Activated naive CD4-positive, alpha-beta T cell treated with anti-CD3 and anti-CD28 coated beads for 36 hours (primary cell): ENCODE data around the gene MILR1. TPM values are rescaled to one million over a fixed set of nuclear protein-coding genes. Genes with fewer than 3 reads are reported as not detected.
A peak's percentile ranks its signal among the peaks of the same experiment; 100 is the strongest.

Experiments used
- CTCF ChIA-PET: fragments of 350-600 bp; sonication (Branson Sonifier 250); formaldehyde crosslinking; loops from one replicate; lab custom pipeline; 2021; ENCODE audit warnings: antibody characterized with exemption; lab: Charles Lee
- DNase-seq: peaks from one replicate; pipeline ENCODE4 v3.0.0-alpha.2; 2020
- H3K27ac Mint-ChIP-seq: one replicate; pipeline ENCODE4 v1.8.0; 2021; ENCODE audit warnings: mild to moderate bottlenecking, mixed read lengths
- H3K27me3 Mint-ChIP-seq: one replicate; pipeline ENCODE4 v1.8.0; 2021; ENCODE audit warnings: low read depth, mixed read lengths
- H3K36me3 Mint-ChIP-seq: one replicate; pipeline ENCODE4 v1.8.0; 2021; ENCODE audit warnings: low read depth, mixed read lengths
- H3K4me1 Mint-ChIP-seq: one replicate; pipeline ENCODE4 v1.8.0; 2021; ENCODE audit warnings: low read depth, mixed read lengths
- H3K4me3 Mint-ChIP-seq: one replicate; pipeline ENCODE4 v1.8.0; 2021; ENCODE audit warnings: mild to moderate bottlenecking, moderate library complexity, mixed read lengths
- H3K9me3 Mint-ChIP-seq: one replicate; pipeline ENCODE4 v1.8.0; 2021; ENCODE audit warnings: mixed read lengths
- intact Hi-C: fragments of 100-400 bp; cut with micrococcal nuclease; formaldehyde crosslinking; loops from one replicate; pipeline ENCODE4 v1.15.1; 2023
- total RNA-seq, 2 experiments: library from RNA; stranded (reverse); gene quantifications; one replicate each; pipeline ENCODE4 v1.2.3, GENCODE V29; 2021

The MILR1 gene
- total RNA-seq, 2 experiments from 2014 or later: 0.31 to 0.42 TPM

DNA sequence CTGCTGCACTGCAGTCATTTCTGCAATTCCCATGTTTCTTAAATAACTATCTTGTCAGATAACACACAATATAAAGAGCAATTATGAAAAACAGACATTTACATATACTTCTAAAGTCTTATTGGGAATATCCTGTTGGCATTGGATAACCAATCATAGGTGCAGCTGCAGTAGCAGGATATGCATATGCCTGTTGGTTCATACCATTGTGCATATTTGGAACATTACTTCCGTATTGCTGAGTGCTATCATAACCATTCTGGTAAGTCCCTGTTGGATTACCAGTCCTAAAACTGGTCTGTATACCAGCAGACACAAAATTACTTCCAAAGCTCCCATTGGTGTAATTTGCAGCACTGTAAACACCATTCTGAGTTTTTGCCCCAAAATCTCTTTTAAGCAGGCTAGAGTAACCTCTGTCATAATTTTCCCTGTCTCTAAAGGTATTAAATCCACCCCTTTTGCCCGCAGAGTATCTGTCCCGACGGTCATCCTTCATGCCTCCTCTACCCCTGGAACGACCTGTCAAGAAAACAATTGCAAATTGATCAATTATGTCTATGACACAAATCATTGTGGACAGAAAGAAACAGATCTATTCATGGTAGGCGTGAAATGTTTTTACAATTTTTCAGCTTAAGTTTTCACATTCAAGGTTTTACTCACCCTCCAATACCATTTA is 51.0 kb downstream of the MILR1 start:
- CTCF ChIA-PET: no interaction called here
- DNase-seq: no peak
- Mint-ChIP-seq H3K4me1 (peaks cover 82% of the 10 kb centered on the region), H3K27ac (peak overlapping the region; percentile 99), H3K4me3 (no peak overlapping the region), H3K9me3 (no peaks in the 10 kb centered on the region), H3K36me3 (peaks cover 65% of the 10 kb centered on the region), H3K27me3 (no peaks in the 10 kb centered on the region)
- intact Hi-C loops: loop anchor here (5.0 to 10.0 kb wide), 2 partner anchors 237 to 555 kb away; partner anchors contain the start of gene GNA13

DNA sequence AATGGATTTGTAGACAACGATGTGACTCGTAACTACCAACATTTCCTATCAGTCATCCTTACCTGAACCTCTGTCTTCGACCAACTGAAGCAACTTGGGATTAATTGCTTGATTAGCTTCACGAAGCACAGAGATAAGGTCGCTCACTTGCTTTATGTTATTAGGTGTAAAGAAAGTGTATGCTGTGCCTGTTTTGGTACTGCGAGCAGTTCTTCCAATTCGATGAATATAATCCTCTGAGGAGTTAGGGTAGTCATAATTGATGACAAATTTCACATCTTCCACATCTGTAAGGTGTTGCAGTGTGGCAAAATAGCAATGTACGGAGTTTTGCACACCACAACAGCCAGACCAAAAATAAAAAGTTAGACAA is 51.6 kb downstream of the MILR1 start:
- peaks cover 70% of the 10 kb centered on the region for H3K36me3 Mint-ChIP-seq
- peak overlapping the region; percentile 99 for H3K27ac Mint-ChIP-seq
- peaks cover 80% of the 10 kb centered on the region for H3K4me1 Mint-ChIP-seq
- CTCF ChIA-PET: interaction anchor here (1.8 kb wide), 1 partner anchor 9 kb away, joined by 4 read pairs; no protein-coding TSS in a partner anchor
- no peak for DNase-seq
- no peak overlapping the region for H3K4me3 Mint-ChIP-seq
- intact Hi-C loops: loop anchor here (10.0 kb wide), 1 partner anchor 554 kb away; the partner anchor contains the start of gene GNA13
- H3K9me3 Mint-ChIP-seq: no peaks in the 10 kb centered on the region
- no peaks in the 10 kb centered on the region for H3K27me3 Mint-ChIP-seq

DNA sequence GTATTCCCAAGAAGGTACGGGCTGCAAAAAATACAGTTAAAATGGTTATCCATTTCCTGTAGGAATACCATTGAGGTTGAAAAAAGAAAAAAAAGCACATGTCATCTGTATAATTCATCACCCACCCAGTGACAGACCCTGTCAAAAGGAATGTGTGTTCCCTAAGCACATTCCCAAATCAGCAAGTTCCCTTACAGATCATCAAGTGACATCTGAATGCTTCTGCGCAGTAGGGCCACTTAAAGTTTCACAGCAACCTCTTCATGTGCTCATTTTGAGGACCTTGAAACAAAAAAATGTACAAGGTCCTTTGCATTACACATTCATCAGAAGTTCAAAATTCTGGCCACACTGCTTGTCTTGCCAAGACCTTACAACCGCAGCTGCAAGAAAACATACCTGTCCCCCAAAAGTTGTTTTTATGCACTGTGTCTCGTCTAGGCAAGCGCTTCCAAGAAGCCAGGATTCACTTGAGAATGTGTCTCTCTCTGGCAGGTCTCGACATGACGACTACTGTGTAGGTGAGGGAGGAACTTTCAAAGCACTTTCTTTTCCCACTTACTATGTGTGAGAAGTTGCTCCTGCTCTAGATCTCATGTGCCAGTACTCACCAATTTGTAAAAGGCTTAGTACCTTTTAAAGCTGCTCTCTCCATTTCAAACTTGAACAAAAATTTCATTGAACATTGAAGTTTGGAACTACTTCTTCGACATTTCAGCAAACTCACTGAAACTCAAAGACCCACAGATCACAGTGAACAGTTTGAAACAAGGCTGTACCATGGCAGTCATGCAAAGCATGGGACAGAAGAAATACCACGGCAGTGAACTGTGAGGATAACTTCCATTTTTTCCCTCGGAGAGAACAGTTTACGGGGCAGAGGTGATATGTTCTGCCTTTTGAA is 52.2 kb downstream of the MILR1 start:
- peaks cover 73% of the 10 kb centered on the region for H3K36me3 Mint-ChIP-seq
- DNase-seq: no peak
- H3K27me3 Mint-ChIP-seq: no peaks in the 10 kb centered on the region
- no peaks in the 10 kb centered on the region for H3K9me3 Mint-ChIP-seq
- H3K4me3 Mint-ChIP-seq: no peak overlapping the region
- H3K4me1 Mint-ChIP-seq: peaks cover 78% of the 10 kb centered on the region
- H3K27ac Mint-ChIP-seq: peak overlapping the region; percentile 99
- CTCF ChIA-PET: interaction anchor here (1.8 kb wide), 1 partner anchor 10 kb away, joined by 4 read pairs; no protein-coding TSS in a partner anchor
- intact Hi-C loops: loop anchor here (10.0 kb wide), 1 partner anchor 554 kb away; the partner anchor contains the start of gene GNA13

DNA sequence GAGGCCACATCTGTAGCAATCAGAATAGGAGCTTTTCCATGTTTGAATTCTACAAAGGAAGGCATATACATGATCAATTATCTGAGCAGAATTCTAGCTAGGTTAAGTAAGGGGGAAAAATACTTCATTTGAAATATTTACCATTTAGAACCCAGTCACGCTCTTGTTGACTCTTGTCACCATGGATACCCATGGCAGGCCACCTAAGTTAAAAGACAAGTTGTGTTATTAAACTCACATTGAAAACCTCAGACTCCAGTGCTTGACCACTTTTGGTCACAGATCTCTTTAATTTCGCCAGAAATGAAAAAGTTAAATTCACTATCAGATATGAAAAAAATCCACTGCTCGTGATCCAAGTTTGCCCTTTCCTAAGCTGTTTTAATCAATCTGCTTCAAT is 53.1 kb downstream of the MILR1 start:
- H3K36me3 Mint-ChIP-seq: peaks cover 70% of the 10 kb centered on the region
- H3K4me1 Mint-ChIP-seq: peaks cover 75% of the 10 kb centered on the region
- no peaks in the 10 kb centered on the region for H3K9me3 Mint-ChIP-seq
- no peak for DNase-seq
- intact Hi-C loops: loop anchor here (10.0 kb wide), 1 partner anchor 553 kb away; the partner anchor contains the start of gene GNA13
- H3K27me3 Mint-ChIP-seq: no peaks in the 10 kb centered on the region
- H3K27ac Mint-ChIP-seq: peak overlapping the region; percentile 99
- H3K4me3 Mint-ChIP-seq: no peak overlapping the region
- CTCF ChIA-PET: interaction anchor here (1.8 kb wide), 1 partner anchor 11 kb away, joined by 4 read pairs; no protein-coding TSS in a partner anchor

DNA sequence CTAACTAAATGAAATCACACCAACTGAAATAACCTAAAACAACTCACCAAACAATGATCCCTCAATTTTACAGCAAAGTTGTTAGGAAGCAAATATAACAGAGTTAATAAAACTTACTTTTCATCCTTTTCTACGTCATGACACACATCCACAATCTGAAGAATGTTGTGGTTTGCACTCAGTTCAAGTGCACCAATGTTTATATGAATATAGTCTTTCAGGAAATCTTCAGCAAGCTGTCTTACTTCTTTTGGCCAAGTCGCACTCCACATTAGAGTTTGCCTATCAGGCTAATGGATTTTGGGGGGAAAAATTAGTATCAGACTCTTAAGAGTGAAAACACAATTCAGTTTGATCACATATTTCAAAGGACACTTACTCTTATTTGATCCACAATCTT is 53.9 kb downstream of the MILR1 start:
- H3K36me3 Mint-ChIP-seq: peaks cover 75% of the 10 kb centered on the region
- H3K4me1 Mint-ChIP-seq: peaks cover 72% of the 10 kb centered on the region
- no peak for DNase-seq
- CTCF ChIA-PET: interaction anchor here (1.3 to 1.5 kb wide), 2 partner anchors 82 to 146 kb away, joined by 3 to 6 read pairs; no protein-coding TSS in a partner anchor
- H3K27ac Mint-ChIP-seq: peak overlapping the region; percentile 99
- H3K27me3 Mint-ChIP-seq: no peaks in the 10 kb centered on the region
- no peaks in the 10 kb centered on the region for H3K9me3 Mint-ChIP-seq
- H3K4me3 Mint-ChIP-seq: no peak overlapping the region
- intact Hi-C loops: loop anchor here (10.0 kb wide), 1 partner anchor 552 kb away; the partner anchor contains the start of gene GNA13

DNA sequence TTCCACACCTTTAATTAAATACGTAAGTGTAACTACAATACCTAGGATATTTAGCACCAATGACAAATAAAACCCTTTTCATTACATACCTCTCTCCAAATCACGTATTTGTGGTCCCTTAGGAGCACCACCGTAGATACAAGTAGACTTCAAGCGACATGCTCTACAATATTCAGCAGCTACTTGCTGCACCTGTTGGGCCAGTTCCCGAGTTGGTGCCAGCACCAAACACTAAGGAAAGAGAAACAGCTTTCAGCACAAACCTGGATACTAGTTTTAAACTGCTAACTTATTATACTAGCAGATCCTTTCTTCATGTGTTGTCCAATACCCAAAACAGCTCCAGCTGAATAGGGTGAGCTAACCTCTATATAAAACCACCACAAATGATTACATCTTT is 54.4 kb downstream of the MILR1 start:
- no peaks in the 10 kb centered on the region for H3K27me3 Mint-ChIP-seq
- no peak overlapping the region for H3K4me3 Mint-ChIP-seq
- DNase-seq: no peak
- peak overlapping the region; percentile 99 for H3K27ac Mint-ChIP-seq
- CTCF ChIA-PET: interaction anchor here (1.3 to 1.5 kb wide), 3 partner anchors 83 to 146 kb away, joined by 3 to 6 read pairs (median 4); no protein-coding TSS in a partner anchor
- H3K4me1 Mint-ChIP-seq: peaks cover 72% of the 10 kb centered on the region
- H3K9me3 Mint-ChIP-seq: no peaks in the 10 kb centered on the region
- peaks cover 75% of the 10 kb centered on the region for H3K36me3 Mint-ChIP-seq
- intact Hi-C loops: loop anchor here (10.0 kb wide), 1 partner anchor 551 kb away; the partner anchor contains the start of gene GNA13

DNA sequence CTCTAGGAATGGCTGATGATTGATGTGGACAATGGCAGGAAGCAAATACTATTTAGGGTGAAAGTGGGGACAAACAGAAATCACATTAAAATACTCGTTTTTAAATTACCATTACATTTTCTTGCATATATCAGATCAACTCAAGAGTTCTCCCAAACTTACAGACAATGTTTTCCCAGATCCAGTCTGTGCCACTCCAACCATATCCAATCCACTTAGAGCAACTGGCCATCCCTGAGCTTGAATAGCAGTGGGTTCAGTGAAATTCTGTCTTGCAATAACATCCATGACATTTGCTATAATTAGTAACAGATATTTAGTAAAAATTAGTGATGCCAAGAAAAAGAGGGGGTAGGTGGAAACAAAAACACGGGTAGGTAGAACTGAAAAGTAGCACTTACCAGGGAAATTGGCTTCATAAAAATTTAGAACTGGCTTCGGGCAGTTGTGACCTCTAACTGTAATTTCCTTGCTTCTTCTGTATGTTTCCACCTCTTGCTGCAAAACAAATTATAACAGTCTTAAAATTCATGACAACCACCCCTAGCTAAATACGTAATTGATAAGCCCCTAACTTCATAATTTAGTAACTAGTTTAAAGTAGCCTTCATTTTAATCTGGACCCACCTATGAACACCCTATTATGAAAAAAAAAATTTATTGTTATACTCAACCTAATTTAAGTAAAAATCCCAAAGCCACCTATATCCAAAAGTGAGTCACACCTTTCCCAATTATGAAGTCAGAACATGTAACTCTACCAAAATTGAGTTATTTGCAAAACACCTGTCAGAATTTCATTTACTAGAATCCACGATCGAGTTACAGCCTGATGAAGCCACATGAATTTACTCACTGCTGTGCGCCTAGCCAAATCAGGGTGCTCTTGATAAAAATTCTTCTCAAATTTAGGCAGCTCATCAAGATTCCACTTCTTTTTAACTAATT is 55.2 kb downstream of the MILR1 start:
- Mint-ChIP-seq H3K27me3 (no peaks in the 10 kb centered on the region), H3K36me3 (peaks cover 75% of the 10 kb centered on the region), H3K4me1 (peaks cover 72% of the 10 kb centered on the region), H3K27ac (peak overlapping the region; percentile 99), H3K4me3 (peak overlapping the region; percentile 92), H3K9me3 (no peaks in the 10 kb centered on the region)
- no peak for DNase-seq
- CTCF ChIA-PET: interaction anchor here (1.3 to 2.8 kb wide), 4 partner anchors 7 to 145 kb away, joined by 3 to 10 read pairs (median 5); partner anchors contain the start of gene POLG2
- intact Hi-C loops: loop anchor here (10.0 kb wide), 1 partner anchor 551 kb away; the partner anchor contains the start of gene GNA13

DNA sequence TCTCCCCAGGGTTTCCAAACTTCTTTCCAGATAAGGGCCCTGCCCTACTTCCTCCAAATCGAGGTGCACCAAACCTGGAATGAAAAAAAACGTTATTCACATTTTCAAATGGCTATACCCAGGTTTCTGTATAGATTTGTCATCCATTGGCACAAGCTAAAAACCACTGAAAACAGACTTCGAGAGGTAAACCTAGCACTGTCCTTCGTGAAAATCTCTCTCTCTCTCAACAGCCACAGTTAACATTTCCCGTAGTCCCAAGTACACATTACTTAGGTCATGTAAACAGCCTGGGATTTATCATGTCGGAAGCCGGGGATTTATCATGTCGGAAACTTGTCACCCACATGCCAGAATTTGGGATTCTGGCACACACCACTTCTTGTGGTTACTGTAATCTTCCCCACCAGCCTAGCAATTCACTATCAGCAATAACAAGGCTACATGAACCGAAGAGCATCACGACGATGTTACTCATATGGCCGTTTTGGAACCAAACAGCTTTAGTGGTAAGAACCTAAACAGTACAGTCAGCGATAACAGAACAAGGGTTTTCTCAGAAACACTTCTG is 55.9 kb downstream of the MILR1 start:
- Mint-ChIP-seq H3K4me1 (peaks cover 67% of the 10 kb centered on the region), H3K4me3 (peak overlapping the region; percentile 92), H3K27me3 (no peaks in the 10 kb centered on the region)

DNA sequence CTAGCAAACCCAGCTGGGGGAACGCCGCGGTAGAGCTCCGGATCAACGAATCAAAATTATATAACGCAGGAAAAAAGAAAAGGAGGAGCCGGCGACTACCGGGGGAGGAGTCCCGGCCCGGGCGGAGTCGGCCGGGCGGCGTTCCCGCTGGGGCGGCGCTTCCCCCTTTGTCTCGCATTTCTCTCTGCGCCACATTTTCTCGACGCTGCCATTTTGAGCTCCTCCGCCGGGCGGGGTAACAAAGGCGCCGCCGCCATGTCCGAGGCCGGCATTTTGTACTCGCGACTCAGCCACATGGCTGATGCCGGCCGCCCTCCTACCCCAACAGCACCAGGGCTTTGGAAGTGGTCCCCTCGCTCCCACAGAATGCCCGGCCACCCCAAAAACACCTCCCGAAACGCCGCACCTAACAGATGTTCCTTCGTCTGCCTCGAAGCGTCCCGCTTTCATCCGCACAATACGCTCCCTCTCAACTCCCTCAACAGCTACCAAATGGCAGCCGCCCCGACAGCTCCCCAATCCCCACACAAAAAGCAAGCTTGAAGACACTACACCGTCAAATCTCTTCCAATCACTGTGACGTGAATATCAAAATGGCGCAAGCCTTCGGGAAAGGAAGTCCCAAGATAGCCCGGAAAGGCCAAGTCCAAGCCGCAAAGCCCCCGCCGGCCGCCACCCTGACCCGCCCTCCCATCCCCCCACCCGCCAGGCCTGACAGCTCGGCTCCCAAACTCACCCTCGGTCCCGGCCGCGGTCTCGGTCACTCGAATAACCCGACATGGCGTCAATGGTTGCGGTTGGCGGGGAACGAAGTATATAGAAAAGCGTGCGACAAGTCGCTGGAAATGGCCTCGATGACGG is 56.7 kb downstream of the MILR1 start:
- peak; percentile 93 for DNase-seq
- CTCF ChIA-PET: interaction anchor here (0.7 to 3.3 kb wide), 4 partner anchors 9 to 87 kb away, joined by 3 to 22 read pairs (median 7); partner anchors contain the start of gene POLG2
- intact Hi-C loops: loop anchor here (1.0 to 10.0 kb wide), 12 partner anchors 8 to 883 kb away; partner anchors contain the start of genes GNA13, ICAM2, MAP3K3 and POLG2
- H3K27ac Mint-ChIP-seq: peak overlapping the region; percentile 99
- H3K36me3 Mint-ChIP-seq: peaks cover 63% of the 10 kb centered on the region
- H3K4me1 Mint-ChIP-seq: peaks cover 61% of the 10 kb centered on the region
- no peaks in the 10 kb centered on the region for H3K9me3 Mint-ChIP-seq
- H3K27me3 Mint-ChIP-seq: no peaks in the 10 kb centered on the region
- peak overlapping the region; percentile 92 for H3K4me3 Mint-ChIP-seq

More for the DNA sequence above, 55.9 kb downstream of the MILR1 start:
- Mint-ChIP-seq H3K36me3 (peaks cover 70% of the 10 kb centered on the region), H3K9me3 (no peaks in the 10 kb centered on the region), H3K27ac (peak overlapping the region; percentile 99)
- intact Hi-C loops: loop anchor here (5.0 to 10.0 kb wide), 3 partner anchors 472 to 883 kb away; partner anchors contain the start of genes GNA13 and MAP3K3
- DNase-seq: no peak
- CTCF ChIA-PET: interaction anchor here (0.7 to 3.3 kb wide), 5 partner anchors 8 to 86 kb away, joined by 3 to 22 read pairs (median 4); partner anchors contain the start of gene POLG2

DNA sequence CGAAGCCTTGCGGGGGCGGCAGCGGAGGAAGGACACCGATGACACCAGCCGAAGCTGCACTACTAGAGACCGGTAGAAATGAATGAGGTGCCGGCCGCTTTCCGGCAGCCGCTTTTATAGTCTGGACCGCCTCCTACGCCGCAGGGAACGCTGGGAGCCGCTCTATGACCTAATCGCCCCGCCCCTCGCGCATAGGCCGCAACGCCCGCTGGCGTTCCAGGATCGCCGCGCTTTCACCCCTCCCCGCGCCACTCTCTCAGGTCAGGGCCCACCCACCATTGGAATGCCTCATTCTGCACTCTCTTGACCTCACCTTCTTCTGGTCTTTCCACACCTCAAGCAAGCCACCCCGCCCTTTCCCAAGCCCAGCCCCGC is 57.3 kb downstream of the MILR1 start, which contains the start of gene DDX5:
Gene DDX5, minus strand, starts transcription at position 89 of the 375 bp plus-strand sequence. CDS start 170 bp downstream, outside the sequence.
- H3K27me3 Mint-ChIP-seq: no peaks in the 10 kb centered on the region
- H3K27ac Mint-ChIP-seq: peak within 1 kb of the TSS; percentile 99
- peak within 1 kb of the TSS; percentile 92 for H3K4me3 Mint-ChIP-seq
- no peaks in the 10 kb centered on the region for H3K9me3 Mint-ChIP-seq
- peaks cover 56% of the 10 kb centered on the region for H3K4me1 Mint-ChIP-seq
- intact Hi-C loops: loop anchor here (1.0 to 10.0 kb wide), 12 partner anchors 9 to 884 kb away; partner anchors contain the start of genes GNA13, ICAM2, MAP3K3 and POLG2
- CTCF ChIA-PET: interaction anchor here (0.6 to 3.3 kb wide), 9 partner anchors 10 to 149 kb away, joined by 3 to 22 read pairs (median 3); partner anchors contain the start of gene POLG2
- peaks cover 62% of the 10 kb centered on the region for H3K36me3 Mint-ChIP-seq
- peak; percentile 99 for DNase-seq
